Astrocyte (in vitro differentiated cells and primary cell): ENCODE measurements around the gene PSMB9. TPM values are rescaled to one million over a fixed set of nuclear protein-coding genes. Genes with fewer than 3 reads are reported as not detected.

ENCODE experiments used
- DNase-seq: peaks from one replicate; pipeline ENCODE4 v3.0.0-alpha.2; 2010; ENCODE audit warnings: low read depth
- FAIRE-seq: peaks from 2 replicates; lab custom pipeline; 2011; peaks lifted over from hg19 to GRCh38; lab: Jason Lieb, UNC
- H2AFZ ChIP-seq: 2 replicates; pipeline ENCODE4 v1.6.0; 2012; ENCODE audit warnings: low read depth, low read length, inconsistent platforms
- H3K27ac ChIP-seq: 2 replicates; pipeline ENCODE4 v1.5.1; 2011; ENCODE audit warnings: low read depth, low read length, inconsistent platforms
- H3K27me3 ChIP-seq: 2 replicates; pipeline ENCODE4 v1.6.0; 2011; ENCODE audit warnings: low read length, inconsistent platforms; ENCODE audit not compliant: insufficient read depth
- H3K36me3 ChIP-seq: 2 replicates; pipeline ENCODE4 v1.5.1; 2011; ENCODE audit warnings: low read length, inconsistent platforms; ENCODE audit not compliant: insufficient read depth
- H3K4me1 ChIP-seq: 2 replicates; pipeline ENCODE4 v1.5.1; 2011; ENCODE audit warnings: low read length, inconsistent platforms; ENCODE audit not compliant: insufficient read depth
- H3K4me2 ChIP-seq: 2 replicates; pipeline ENCODE4 v1.6.0; 2012; ENCODE audit warnings: low read length, inconsistent platforms
- H3K4me3 ChIP-seq: 2 replicates; pipeline ENCODE4 v1.5.1; 2011; ENCODE audit warnings: low read depth, mild to moderate bottlenecking, low read length, inconsistent platforms; ENCODE audit not compliant: insufficient read depth
- H3K79me2 ChIP-seq: 2 replicates; pipeline ENCODE4 v1.6.0; 2012; ENCODE audit warnings: mild to moderate bottlenecking, low read length, inconsistent platforms; ENCODE audit not compliant: insufficient read depth
- H3K9ac ChIP-seq: 2 replicates; pipeline ENCODE4 v1.6.0; 2012; ENCODE audit warnings: mild to moderate bottlenecking, low read length, inconsistent platforms
- H3K9me3 ChIP-seq: 2 replicates; pipeline ENCODE4 v1.5.1; 2012; ENCODE audit warnings: low read depth, mild to moderate bottlenecking, low read length, inconsistent platforms; ENCODE audit not compliant: insufficient read depth
- H4K20me1 ChIP-seq: 2 replicates; pipeline ENCODE4 v1.6.0; 2012; ENCODE audit warnings: low read length, inconsistent platforms; ENCODE audit not compliant: insufficient read depth
- H3K27ac Mint-ChIP-seq: one replicate; pipeline ENCODE4 v1.8.0; 2021; ENCODE audit warnings: mild to moderate bottlenecking, mixed read lengths; ENCODE audit not compliant: unreplicated experiment
- H3K27me3 Mint-ChIP-seq: one replicate; pipeline ENCODE4 v1.8.0; 2021; ENCODE audit warnings: low read depth, mixed read lengths; ENCODE audit not compliant: unreplicated experiment
- H3K36me3 Mint-ChIP-seq: one replicate; pipeline ENCODE4 v1.8.0; 2021; ENCODE audit warnings: low read depth, mixed read lengths; ENCODE audit not compliant: unreplicated experiment
- H3K4me1 Mint-ChIP-seq: one replicate; pipeline ENCODE4 v1.8.0; 2021; ENCODE audit warnings: low read depth, mixed read lengths; ENCODE audit not compliant: unreplicated experiment
- H3K4me3 Mint-ChIP-seq: one replicate; pipeline ENCODE4 v1.8.0; 2021; ENCODE audit warnings: mild to moderate bottlenecking, moderate library complexity, mixed read lengths; ENCODE audit not compliant: unreplicated experiment
- H3K9me3 Mint-ChIP-seq: one replicate; pipeline ENCODE4 v1.8.0; 2021; ENCODE audit warnings: mild to moderate bottlenecking, mixed read lengths; ENCODE audit not compliant: unreplicated experiment
- CTCF ChIP-seq: IDR thresholded peaks from 2 replicates; pipeline ENCODE4 v1.5.1; 2011; ENCODE audit warnings: low read depth, mild to moderate bottlenecking, inconsistent platforms, low read length, moderate library complexity; ENCODE audit not compliant: insufficient read depth
- EZH2 ChIP-seq: IDR thresholded peaks from 2 replicates; pipeline ENCODE4 v1.6.1; 2012; ENCODE audit warnings: mild to moderate bottlenecking, low read length, inconsistent platforms; ENCODE audit not compliant: insufficient read depth
- total RNA-seq: library from RNA; stranded (reverse); gene quantifications from 2 replicates; pipeline ENCODE4 v1.2.1, GENCODE V29; 2021

PSMB9 gene
- total RNA-seq, 1 donor from 2014 or later: 34.1 TPM

GRCh38 chr6:32835167-32835893, 18.7 kb upstream of the PSMB9 start:
- Histone ChIP-seq H3K27me3 (no peaks in the 10 kb centered on the region), H4K20me1 (peaks cover 8% of the 10 kb centered on the region), H3K79me2 (peaks cover 9% of the 10 kb centered on the region), H3K9ac (no peak overlapping the region), H2AFZ (no peak overlapping the region), H3K27ac (no peak overlapping the region), H3K36me3 (no peaks in the 10 kb centered on the region), H3K4me2 (no peak overlapping the region), H3K4me3 (no peak overlapping the region), H3K4me1 (peaks cover 10% of the 10 kb centered on the region), H3K9me3 (no peaks in the 10 kb centered on the region)
- TF ChIP-seq EZH2: no peak
- TF ChIP-seq CTCF: no peak
- H3K9me3 Mint-ChIP-seq: no peaks in the 10 kb centered on the region
- H3K4me3 Mint-ChIP-seq: peak overlapping the region; percentile 40
- FAIRE-seq (no peak), DNase-seq (no peak)
- H3K36me3 Mint-ChIP-seq: peaks cover 31% of the 10 kb centered on the region
- H3K27me3 Mint-ChIP-seq: no peaks in the 10 kb centered on the region
- H3K4me1 Mint-ChIP-seq: peaks cover 19% of the 10 kb centered on the region
- no peak overlapping the region for H3K27ac Mint-ChIP-seq

DNA sequence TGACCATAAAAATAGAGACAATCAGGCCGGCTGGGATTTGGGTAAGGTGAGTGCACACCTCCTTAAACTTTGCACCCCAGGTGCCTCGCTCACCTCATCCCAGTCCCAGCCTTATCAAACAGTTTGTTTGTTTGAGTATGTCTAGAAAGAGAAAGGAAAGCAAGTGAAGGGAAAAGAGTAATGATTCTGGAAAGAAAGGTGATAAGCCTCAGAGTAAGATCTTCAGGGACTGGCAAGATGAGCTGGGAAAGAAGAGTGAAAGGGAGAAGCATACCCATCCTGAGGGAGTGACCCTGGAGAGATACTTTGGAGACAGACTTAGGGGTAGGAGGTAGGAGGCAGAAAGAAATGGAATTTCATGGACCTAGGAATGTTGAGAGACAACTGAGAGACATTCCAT, 17.1 kb upstream of the PSMB9 start:
- peaks cover 8% of the 10 kb centered on the region for H4K20me1 ChIP-seq
- H2AFZ ChIP-seq: no peak overlapping the region
- no peaks in the 10 kb centered on the region for H3K27me3 ChIP-seq
- peaks cover 27% of the 10 kb centered on the region for H3K36me3 Mint-ChIP-seq
- TF ChIP-seq EZH2 (no peak), CTCF (no peak)
- no peaks in the 10 kb centered on the region for H3K9me3 ChIP-seq
- H3K9ac ChIP-seq: no peak overlapping the region
- peaks cover 19% of the 10 kb centered on the region for H3K4me1 Mint-ChIP-seq
- no peak for FAIRE-seq
- peak overlapping the region; percentile 87 for H3K4me3 Mint-ChIP-seq
- H3K9me3 Mint-ChIP-seq: no peaks in the 10 kb centered on the region
- peaks cover 10% of the 10 kb centered on the region for H3K4me1 ChIP-seq
- no peak overlapping the region for H3K27ac ChIP-seq
- no peak for DNase-seq
- H3K36me3 ChIP-seq: no peaks in the 10 kb centered on the region
- peaks cover 7% of the 10 kb centered on the region for H3K27me3 Mint-ChIP-seq
- peak overlapping the region; percentile 95 for H3K4me2 ChIP-seq
- H3K4me3 ChIP-seq: no peak overlapping the region
- H3K27ac Mint-ChIP-seq: peak overlapping the region; percentile 35
- H3K79me2 ChIP-seq: peaks cover 9% of the 10 kb centered on the region

DNA sequence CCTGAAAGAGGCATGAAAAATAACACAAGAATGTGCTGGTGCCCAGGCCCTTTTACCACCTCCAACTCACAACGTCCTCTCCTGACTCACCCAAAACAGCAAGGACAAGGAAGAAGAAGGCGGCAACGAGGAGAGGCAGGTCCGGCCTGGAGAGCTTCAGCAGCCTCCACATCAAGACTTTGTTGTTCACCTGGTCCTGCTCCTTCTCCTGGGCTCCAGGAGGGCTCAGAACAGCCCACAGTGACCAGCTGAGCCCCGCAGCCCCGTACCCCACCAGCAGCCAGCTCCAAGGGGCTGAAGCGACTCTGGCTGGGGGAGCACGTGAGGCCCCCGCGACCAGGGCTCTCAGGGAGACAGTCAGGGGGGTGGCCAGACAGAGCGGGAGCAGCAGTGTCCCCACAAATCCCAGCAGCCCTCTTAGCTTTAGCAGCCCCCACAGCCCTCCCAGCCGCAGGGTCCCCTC, 16.3 kb upstream of the PSMB9 start:
- TF ChIP-seq EZH2 (no peak), CTCF (no peak)
- peaks cover 10% of the 10 kb centered on the region for H3K4me1 ChIP-seq
- H3K79me2 ChIP-seq: peaks cover 9% of the 10 kb centered on the region
- peaks cover 27% of the 10 kb centered on the region for H3K36me3 Mint-ChIP-seq
- peak overlapping the region; percentile 87 for H3K4me3 Mint-ChIP-seq
- no peaks in the 10 kb centered on the region for H3K27me3 ChIP-seq
- no peaks in the 10 kb centered on the region for H3K36me3 ChIP-seq
- H3K4me1 Mint-ChIP-seq: peaks cover 21% of the 10 kb centered on the region
- peak overlapping the region; percentile 90 for H3K27ac ChIP-seq
- H3K27ac Mint-ChIP-seq: no peak overlapping the region
- peak overlapping the region; percentile 95 for H3K4me2 ChIP-seq
- no peaks in the 10 kb centered on the region for H3K9me3 ChIP-seq
- H2AFZ ChIP-seq: peak overlapping the region; percentile 94
- peak overlapping the region; percentile 79 for H3K4me3 ChIP-seq
- H3K9ac ChIP-seq: peak overlapping the region; percentile 87
- FAIRE-seq: no peak
- peaks cover 10% of the 10 kb centered on the region for H3K27me3 Mint-ChIP-seq
- peak; percentile 19 for DNase-seq
- H3K9me3 Mint-ChIP-seq: peaks cover 1% of the 10 kb centered on the region
- peaks cover 8% of the 10 kb centered on the region for H4K20me1 ChIP-seq
